BJ (cell line): Measurements from ENCODE around the gene PCDH15. TPM values are rescaled to one million over a fixed set of nuclear protein-coding genes. Genes with fewer than 3 reads are reported as not detected.

Experiments
- CTCF ChIA-PET: fragments of 350-600 bp; formaldehyde crosslinking; extraction: SDS; loops from one replicate; lab custom pipeline; 2021; ENCODE audit warnings: antibody characterized with exemption, inconsistent platforms; lab: Yijun Ruan, JAX
- POLR2A ChIA-PET: fragments of 300-600 bp; sonication (Branson Sonifier 250); formaldehyde crosslinking; extraction: SDS; loops from one replicate; lab custom pipeline; 2021; ENCODE audit warnings: antibody characterized with exemption; lab: Charles Lee
- DNase-seq: peaks from one replicate; pipeline ENCODE4 v3.0.0-alpha.2; 2011; ENCODE audit warnings: low read depth
- H3K27me3 ChIP-seq: 2 replicates; pipeline ENCODE4 v1.6.0; 2011; ENCODE audit warnings: low read length; ENCODE audit not compliant: control insufficient read depth, insufficient read depth
- H3K36me3 ChIP-seq: 2 replicates; pipeline ENCODE4 v1.5.1; 2011; ENCODE audit warnings: low read length; ENCODE audit not compliant: control insufficient read depth, insufficient read depth
- H3K4me3 ChIP-seq: 2 replicates; pipeline ENCODE4 v1.5.1; 2011; ENCODE audit warnings: low read depth, mild to moderate bottlenecking, control low read depth, low read length
- CTCF ChIP-seq: IDR thresholded peaks from 2 replicates; pipeline ENCODE4 v1.5.1; 2011; ENCODE audit warnings: low read depth, mild to moderate bottlenecking, control low read depth, inconsistent platforms, low read length, moderate library complexity; ENCODE audit not compliant: insufficient read depth
- polyA plus RNA-seq: library from polyadenylated mRNA; depleted of rRNA; stranded (reverse); fragments of >200 nt; gene quantifications from 2 replicates; pipeline ENCODE4 v1.2.3, GENCODE V29; 2011

PCDH15 gene
- polyA plus RNA-seq, 1 experiment = not detected

DNA sequence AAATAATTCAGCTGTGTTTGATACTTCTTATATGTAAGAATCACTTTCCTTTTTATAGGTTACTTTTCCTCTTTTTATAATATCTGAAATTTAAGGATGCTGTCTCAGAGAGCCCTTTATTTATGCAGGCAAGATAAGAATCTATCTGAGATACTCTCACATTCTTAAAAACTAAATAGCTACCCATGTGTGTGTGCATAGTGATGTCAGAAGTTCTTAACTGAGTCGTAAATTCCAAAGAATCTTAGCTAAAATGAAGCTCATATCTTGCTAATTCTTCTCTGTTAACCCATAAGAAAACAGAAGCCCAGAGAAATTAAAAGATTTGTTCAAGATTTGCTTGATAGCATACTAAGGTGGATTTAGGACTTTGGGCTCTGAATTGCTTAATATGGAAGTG lies 118.5 kb downstream of the PCDH15 start:
- Histone ChIP-seq H3K27me3 (no peaks in the 10 kb centered on the region), H3K4me3 (no peak overlapping the region), H3K36me3 (no peaks in the 10 kb centered on the region)
- POLR2A ChIA-PET = no interaction called here
- TF ChIP-seq CTCF = no peak
- CTCF ChIA-PET = no interaction called here
- no peak for DNase-seq

- no peak for DNase-seq
- Histone ChIP-seq H3K36me3 (no peaks in the 10 kb centered on the region), H3K27me3 (no peaks in the 10 kb centered on the region), H3K4me3 (no peak overlapping the region)
- no peak for TF ChIP-seq CTCF
- POLR2A ChIA-PET = no interaction called here
- CTCF ChIA-PET = interaction anchor here (0.6 kb wide), 1 partner anchor 31 kb away, joined by 3 read pairs; no protein-coding TSS in a partner anchor
Measured at GRCh38 chr10:54681136-54681535, 119.9 kb downstream of the PCDH15 start.

- no peak for DNase-seq
- ChIA-PET CTCF (no interaction called here), POLR2A (no interaction called here)
- H3K27me3 ChIP-seq = no peaks in the 10 kb centered on the region
- no peak for TF ChIP-seq CTCF
- no peaks in the 10 kb centered on the region for H3K36me3 ChIP-seq
- no peak overlapping the region for H3K4me3 ChIP-seq
Measured at GRCh38 chr10:54667136-54667535, 133.9 kb downstream of the PCDH15 start.

DNA sequence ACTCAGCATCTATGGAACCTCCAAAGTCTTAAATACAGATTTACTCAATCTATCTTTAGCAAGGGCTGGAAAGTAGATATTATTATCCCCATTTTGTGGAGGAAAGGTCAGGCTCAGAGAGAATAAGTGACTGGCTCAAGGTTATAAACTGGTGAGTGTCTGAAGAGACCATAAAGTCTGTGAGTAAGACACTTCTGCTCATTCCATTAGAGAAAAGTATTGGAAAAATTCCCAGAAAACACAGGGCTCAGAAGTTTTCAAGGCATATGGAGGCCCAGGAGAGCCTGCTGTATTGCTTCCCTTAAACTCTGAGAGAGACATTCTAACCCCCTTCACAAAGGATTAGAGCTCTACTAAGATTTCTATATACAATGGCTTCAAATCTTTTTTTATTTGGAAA lies 134.8 kb downstream of the PCDH15 start:
- ChIA-PET POLR2A (no interaction called here), CTCF (no interaction called here)
- no peaks in the 10 kb centered on the region for H3K36me3 ChIP-seq
- no peaks in the 10 kb centered on the region for H3K27me3 ChIP-seq
- no peak overlapping the region for H3K4me3 ChIP-seq
- TF ChIP-seq CTCF = no peak
- no peak for DNase-seq

GRCh38 chr10:54665095-54665494 lies 135.9 kb downstream of the PCDH15 start:
- H3K27me3 ChIP-seq = no peaks in the 10 kb centered on the region
- POLR2A ChIA-PET = no interaction called here
- CTCF ChIA-PET = interaction anchor here (0.6 kb wide), 1 partner anchor 1034 kb away, joined by 3 read pairs; no protein-coding TSS in a partner anchor
- no peak overlapping the region for H3K4me3 ChIP-seq
- H3K36me3 ChIP-seq = no peaks in the 10 kb centered on the region
- DNase-seq = no peak
- TF ChIP-seq CTCF = no peak
